ENCODE measurements around the gene MMP24. TPM values are rescaled to one million over a fixed set of nuclear protein-coding genes. Genes with fewer than 3 reads are reported as not detected.

MMP24 gene
- total and polyA plus RNA-seq, 10 donors: 0.10 to 0.32 (median 0.18) TPM

DNA sequence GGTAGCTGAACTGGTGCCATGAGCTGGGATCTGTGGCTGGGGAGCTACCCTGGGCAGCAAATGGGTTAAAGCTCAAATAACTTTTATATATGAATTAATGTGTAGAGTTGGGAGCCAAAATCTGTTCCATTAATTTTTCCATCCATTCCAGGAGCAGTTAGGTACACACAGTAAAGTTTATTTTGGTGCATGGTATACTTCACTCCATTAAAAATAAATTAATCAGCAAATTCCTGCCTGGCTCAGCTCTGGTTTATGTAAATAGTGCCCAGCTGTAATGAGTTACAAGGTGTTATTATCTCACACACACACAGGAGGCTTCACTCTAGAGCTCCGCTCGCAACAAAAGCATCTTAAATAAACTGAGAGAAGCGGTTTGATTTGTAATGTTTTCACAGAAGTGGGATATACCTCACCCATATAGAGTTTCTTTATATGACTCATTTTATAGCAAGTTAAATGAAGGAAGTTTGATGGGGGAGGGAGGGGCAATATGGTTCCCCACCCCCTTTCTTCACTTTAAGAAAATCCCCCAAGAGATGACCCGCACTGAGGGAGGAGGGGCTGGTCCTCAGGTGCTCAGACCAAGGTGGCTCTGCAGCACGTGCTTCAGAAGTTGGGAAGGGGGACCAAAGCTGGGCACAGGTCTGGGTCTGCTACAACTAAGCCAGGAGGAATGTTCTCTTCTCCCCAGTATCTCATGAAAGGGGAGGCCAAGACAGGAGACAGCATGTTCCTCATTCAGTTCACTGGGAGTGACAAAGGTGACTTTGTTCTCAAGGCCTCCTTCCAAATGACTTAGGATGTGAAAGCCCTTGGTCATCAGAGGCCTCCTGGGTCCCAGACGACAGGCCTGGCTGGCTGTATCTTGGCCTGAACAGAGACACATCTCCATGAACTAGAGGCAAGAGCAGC is 76.2 kb downstream of the MMP24 start:
- Histone ChIP-seq H3K27ac (no peak overlapping the region), H3K4me1 (peaks cover 0 to 13% (median 7%) of the 10 kb centered on the region in 6 donors), H3K36me3 (peaks cover 0 to 40% (median 4%) of the 10 kb centered on the region in 6 donors), H3K27me3 (replicated peaks in 1 of 7) (no peaks in the 10 kb centered on the region), H3K4me3 (no peak overlapping the region), H3K9me3 (no peaks in the 10 kb centered on the region)
- DNase-seq: no peak
- intact Hi-C loops (cut with DNase I; ENCODE audit: low total_unique reads): loop anchor here (5.0 kb wide), 1 partner anchor 145 kb away; no protein-coding TSS in a partner anchor
- TF ChIP-seq POLR2A (IDR thresholded peaks at IDR 0.05) (no peak), POLR2AphosphoS5 (IDR thresholded peaks at IDR 0.05) (no peak)
- TF ChIP-seq, protein P1, sequence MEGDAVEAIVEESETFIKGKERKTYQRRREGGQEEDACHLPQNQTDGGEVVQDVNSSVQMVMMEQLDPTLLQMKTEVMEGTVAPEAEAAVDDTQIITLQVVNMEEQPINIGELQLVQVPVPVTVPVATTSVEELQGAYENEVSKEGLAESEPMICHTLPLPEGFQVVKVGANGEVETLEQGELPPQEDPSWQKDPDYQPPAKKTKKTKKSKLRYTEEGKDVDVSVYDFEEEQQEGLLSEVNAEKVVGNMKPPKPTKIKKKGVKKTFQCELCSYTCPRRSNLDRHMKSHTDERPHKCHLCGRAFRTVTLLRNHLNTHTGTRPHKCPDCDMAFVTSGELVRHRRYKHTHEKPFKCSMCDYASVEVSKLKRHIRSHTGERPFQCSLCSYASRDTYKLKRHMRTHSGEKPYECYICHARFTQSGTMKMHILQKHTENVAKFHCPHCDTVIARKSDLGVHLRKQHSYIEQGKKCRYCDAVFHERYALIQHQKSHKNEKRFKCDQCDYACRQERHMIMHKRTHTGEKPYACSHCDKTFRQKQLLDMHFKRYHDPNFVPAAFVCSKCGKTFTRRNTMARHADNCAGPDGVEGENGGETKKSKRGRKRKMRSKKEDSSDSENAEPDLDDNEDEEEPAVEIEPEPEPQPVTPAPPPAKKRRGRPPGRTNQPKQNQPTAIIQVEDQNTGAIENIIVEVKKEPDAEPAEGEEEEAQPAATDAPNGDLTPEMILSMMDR (IDR thresholded peaks at IDR 0.05 in 8 of 11, conservative IDR thresholded peaks at IDR 0.05 in 3 of 11): no peak
- WGBS, 5 donors: 86 to 94% (median 90%) methylated on average over 6 of the region's 6 CpGs

DNA sequence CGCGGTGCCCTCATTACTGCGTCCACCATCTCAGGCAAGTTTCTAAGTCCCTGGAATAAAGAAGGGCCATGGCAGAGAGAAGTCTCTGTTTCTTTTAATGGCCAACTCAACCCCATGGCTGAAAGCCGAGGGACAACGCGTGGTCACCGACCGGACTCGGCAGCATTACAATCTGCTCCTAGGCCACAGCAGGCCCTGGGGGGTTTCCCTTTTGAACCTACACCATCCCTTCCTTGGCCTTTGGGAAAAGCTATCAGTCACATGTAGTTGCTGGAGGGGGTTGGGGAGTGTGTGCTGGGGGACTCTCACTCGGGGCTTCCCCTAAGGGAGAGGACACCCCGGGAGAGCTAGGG is 76.9 kb downstream of the MMP24 start:
- Histone ChIP-seq H3K36me3 (peaks cover 0 to 45% (median 4%) of the 10 kb centered on the region in 6 donors), H3K4me3 (no peak overlapping the region), H3K4me1 (peaks cover 0 to 13% (median 7%) of the 10 kb centered on the region in 6 donors), H3K27ac (no peak overlapping the region), H3K9me3 (no peaks in the 10 kb centered on the region), H3K27me3 (replicated peaks in 1 of 7) (no peaks in the 10 kb centered on the region)
- TF ChIP-seq POLR2AphosphoS5 (IDR thresholded peaks at IDR 0.05) (no peak), POLR2A (IDR thresholded peaks at IDR 0.05) (no peak)
- TF ChIP-seq, protein P1 (IDR thresholded peaks at IDR 0.05 in 8 of 11, conservative IDR thresholded peaks at IDR 0.05 in 3 of 11): no peak
- intact Hi-C loops (cut with DNase I; ENCODE audit: low total_unique reads): loop anchor here (5.0 kb wide), 1 partner anchor 144 kb away; no protein-coding TSS in a partner anchor
- WGBS, 5 donors: 71 to 86% (median 80%) methylated on average over 11 of the region's 11 CpGs
- no peak for DNase-seq

DNA sequence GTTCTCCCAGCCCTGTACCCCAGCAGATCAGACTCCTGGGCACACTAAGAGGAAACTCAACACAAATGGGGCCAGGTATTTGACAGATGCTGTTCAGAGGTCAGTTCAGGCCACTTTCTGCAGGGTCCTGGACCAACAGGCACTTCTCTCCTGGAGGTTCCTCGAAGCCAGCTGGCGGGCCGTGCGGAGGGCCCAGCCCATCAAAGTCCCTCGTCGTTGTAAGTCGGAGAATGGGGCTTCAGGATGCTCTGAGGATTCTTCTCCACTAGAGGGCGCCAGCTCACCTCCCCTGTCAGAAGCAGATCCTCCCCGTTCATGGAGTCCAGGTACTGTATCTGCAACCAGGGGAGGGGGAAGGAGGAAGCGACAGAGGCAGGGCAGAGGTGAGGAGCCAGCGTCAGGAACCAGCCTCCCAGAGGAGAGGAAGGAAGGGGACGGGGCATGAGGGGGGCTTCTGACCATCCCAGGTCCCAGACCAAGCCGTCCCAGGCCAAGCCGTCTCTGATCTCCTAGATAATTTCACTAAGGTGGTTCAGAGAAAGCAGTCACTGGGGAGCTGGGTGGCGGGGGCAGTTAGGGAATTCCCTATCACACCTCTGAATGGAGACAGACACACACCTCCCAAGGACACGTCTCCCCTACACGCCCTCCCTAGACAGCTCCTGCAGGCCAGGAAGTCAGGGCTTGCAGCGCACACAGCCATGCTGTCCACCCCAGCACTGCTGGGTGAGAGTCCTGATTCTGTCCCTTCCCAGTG is 77.4 kb downstream of the MMP24 start:
- 22 to 56% (median 31%) methylated on average over 9 to 18 of the region's 18 CpGs for WGBS, 5 donors
- Histone ChIP-seq H3K4me1 (peaks cover 0 to 13% (median 7%) of the 10 kb centered on the region in 6 donors), H3K27ac (no peak overlapping the region), H3K4me3 (no peak overlapping the region), H3K27me3 (replicated peaks in 1 of 7) (no peaks in the 10 kb centered on the region), H3K9me3 (no peaks in the 10 kb centered on the region), H3K36me3 (peaks cover 0 to 51% (median 5%) of the 10 kb centered on the region in 6 donors)
- DNase-seq: peak; percentile 89
- intact Hi-C loops (cut with DNase I; ENCODE audit: low total_unique reads): loop anchor here (5.0 kb wide), 1 partner anchor 143 kb away; no protein-coding TSS in a partner anchor
- no peak for TF ChIP-seq POLR2AphosphoS5 (IDR thresholded peaks at IDR 0.05)
- TF ChIP-seq, protein P1 (IDR thresholded peaks at IDR 0.05 in 8 of 11, conservative IDR thresholded peaks at IDR 0.05 in 3 of 11): peak; percentile 77 to 96 (median 90)
- no peak for TF ChIP-seq POLR2A (IDR thresholded peaks at IDR 0.05)

Data from spleen (tissue), 11 donors.